Endothelial cell (in vitro differentiated cells): ENCODE measurements around the gene CTCF. TPM values are rescaled to one million over a fixed set of nuclear protein-coding genes. Genes with fewer than 3 reads are reported as not detected.

Experiments used
- DNase-seq: peaks from one replicate; pipeline ENCODE4 v3.0.0; 2021; ENCODE audit warnings: low spot score
- H3K27ac Mint-ChIP-seq: one replicate; pipeline ENCODE4 v1.8.0; 2021; ENCODE audit warnings: mixed read lengths, inconsistent platforms; ENCODE audit not compliant: unreplicated experiment
- H3K27me3 Mint-ChIP-seq: one replicate; pipeline ENCODE4 v1.8.0; 2021; ENCODE audit warnings: mild to moderate bottlenecking, moderate library complexity, mixed read lengths, inconsistent platforms; ENCODE audit not compliant: unreplicated experiment
- H3K36me3 Mint-ChIP-seq: one replicate; pipeline ENCODE4 v1.8.0; 2021; ENCODE audit warnings: mild to moderate bottlenecking, low read depth, mixed read lengths, inconsistent platforms; ENCODE audit not compliant: unreplicated experiment
- H3K4me1 Mint-ChIP-seq: one replicate; pipeline ENCODE4 v1.8.0; 2021; ENCODE audit warnings: mild to moderate bottlenecking, mixed read lengths, inconsistent platforms; ENCODE audit not compliant: unreplicated experiment
- H3K4me3 Mint-ChIP-seq: one replicate; pipeline ENCODE4 v1.8.0; 2021; ENCODE audit warnings: mild to moderate bottlenecking, mixed read lengths, inconsistent platforms; ENCODE audit not compliant: unreplicated experiment
- H3K9me3 Mint-ChIP-seq: one replicate; pipeline ENCODE4 v1.8.0; 2021; ENCODE audit warnings: mixed read lengths, inconsistent platforms; ENCODE audit not compliant: unreplicated experiment
- CTCF ChIP-seq: fragments of 200-600 bp; sonication (generic); IDR thresholded peaks from one replicate; pipeline ENCODE4 v1.5.0; 2021; ENCODE audit warnings: antibody characterized with exemption; ENCODE audit not compliant: unreplicated experiment
- total RNA-seq: library from RNA; stranded (reverse); fragmentation: NEBNext Ultra II Directional; extraction: Animal tissue kit (Norgen Biotek cat#: 25700); gene quantifications from one replicate; pipeline ENCODE4 v1.2.1, GENCODE V29; 2021; ENCODE audit not compliant: unreplicated experiment

Gene CTCF
- total RNA-seq, 1 donor from 2014 or later = 40.1 TPM

GRCh38 chr16:67672739-67673662 is 110.7 kb downstream of the CTCF start:
- Mint-ChIP-seq H3K9me3 (no peaks in the 10 kb centered on the region), H3K27me3 (peaks cover 10% of the 10 kb centered on the region), H3K27ac (peak overlapping the region; percentile 87), H3K36me3 (peaks cover 8% of the 10 kb centered on the region), H3K4me3 (peak overlapping the region; percentile 72), H3K4me1 (peaks cover 30% of the 10 kb centered on the region)
- peak; percentile 77 for DNase-seq
- no peak for TF ChIP-seq CTCF

- H3K27ac Mint-ChIP-seq = peak overlapping the region; percentile 87
- no peak for TF ChIP-seq CTCF
- DNase-seq = peak; percentile 43
Measured at GRCh38 chr16:67673712-67674580, 111.6 kb downstream of the CTCF start.

GRCh38 chr16:67674851-67675578 is 112.7 kb downstream of the CTCF start:
- TF ChIP-seq CTCF = no peak
- DNase-seq = no peak
- H3K27me3 Mint-ChIP-seq = peaks cover 4% of the 10 kb centered on the region
- H3K9me3 Mint-ChIP-seq = no peaks in the 10 kb centered on the region
- peaks cover 4% of the 10 kb centered on the region for H3K36me3 Mint-ChIP-seq
- H3K4me3 Mint-ChIP-seq = peak overlapping the region; percentile 15
- H3K4me1 Mint-ChIP-seq = peaks cover 28% of the 10 kb centered on the region
- H3K27ac Mint-ChIP-seq = peak overlapping the region; percentile 87

More at GRCh38 chr16:67673712-67674580, 111.6 kb downstream of the CTCF start:
- H3K4me3 Mint-ChIP-seq = peak overlapping the region; percentile 53
- H3K4me1 Mint-ChIP-seq = peaks cover 30% of the 10 kb centered on the region
- peaks cover 4% of the 10 kb centered on the region for H3K36me3 Mint-ChIP-seq
- H3K9me3 Mint-ChIP-seq = no peaks in the 10 kb centered on the region
- H3K27me3 Mint-ChIP-seq = peaks cover 10% of the 10 kb centered on the region

- peaks cover 4% of the 10 kb centered on the region for H3K27me3 Mint-ChIP-seq
Measured at GRCh38 chr16:67675579-67675935, 113.2 kb downstream of the CTCF start.

More at GRCh38 chr16:67675579-67675935, 113.2 kb downstream of the CTCF start:
- no peak overlapping the region for H3K27ac Mint-ChIP-seq
- no peaks in the 10 kb centered on the region for H3K9me3 Mint-ChIP-seq
- TF ChIP-seq CTCF = no peak
- H3K4me1 Mint-ChIP-seq = peaks cover 27% of the 10 kb centered on the region
- no peak overlapping the region for H3K4me3 Mint-ChIP-seq
- DNase-seq = no peak
- peaks cover 4% of the 10 kb centered on the region for H3K36me3 Mint-ChIP-seq
